GM12878 (cell line): ENCODE data around the gene CCDC187. TPM values are rescaled to one million over a fixed set of nuclear protein-coding genes. Genes with fewer than 3 reads are reported as not detected.
A peak's percentile ranks its signal among the peaks of the same experiment; 100 is the strongest.

Experiments used
- ATAC-seq: fragments of 200-7000 bp; cut with Tn5 transposase; 3 replicates; pipeline ENCODE4 v1.9.1; 2020; ENCODE audit warnings: mild to moderate bottlenecking, moderate library complexity
- BruUV-seq: library from RNA; stranded (reverse); fragments of 400-500 nt; replicated peaks from 2 replicates; lab custom pipeline; 2021; lab: Mats Ljungman, UMichigan
- CTCF ChIA-PET: fragments of 300-600 bp; sonication (Branson Sonifier 250); formaldehyde crosslinking; extraction: SDS; loops from one replicate; lab custom pipeline; 2021; ENCODE audit warnings: inconsistent platforms; lab: Yijun Ruan, JAX
- POLR2A ChIA-PET: fragments of 350-600 bp; formaldehyde crosslinking; extraction: SDS; loops from one replicate; lab custom pipeline; 2021; ENCODE audit warnings: inconsistent platforms; lab: Charles Lee
- RAD21 ChIA-PET: fragments of 300-600 bp; sonication (Branson Sonifier 250); formaldehyde crosslinking; loops from one replicate; lab custom pipeline; 2023; ENCODE audit warnings: antibody characterized with exemption; ENCODE audit not compliant: unreplicated experiment; lab: Charles Lee
- SMC1A ChIA-PET: fragments of 300-600 bp; sonication (Branson Sonifier 250); formaldehyde crosslinking; loops from one replicate; lab custom pipeline; 2023; ENCODE audit not compliant: unreplicated experiment, uncharacterized antibody; lab: Charles Lee
- DNase-seq: peaks from one replicate; pipeline ENCODE4 v3.0.0-alpha.2; 2011; ENCODE audit warnings: low read depth, low spot score
- FAIRE-seq: peaks from 3 replicates; lab custom pipeline; 2011; peaks lifted over from hg19 to GRCh38; lab: Jason Lieb, UNC
- H2AFZ ChIP-seq: 2 replicates; pipeline ENCODE4 v1.6.0; 2011; ENCODE audit warnings: low read depth, low read length, control low read depth; ENCODE audit not compliant: control insufficient read depth
- H3K27ac ChIP-seq: 2 replicates; pipeline ENCODE4 v1.5.1; 2011; ENCODE audit warnings: control low read depth; ENCODE audit not compliant: control insufficient read depth, insufficient read depth
- H3K27me3 ChIP-seq, 2 experiments: replicated peaks in 1 of 2; 2 replicates each; pipeline versions ENCODE4 v1.6.0 to v1.6.1; 2011; ENCODE audit warnings: low read length in 1 of 2; ENCODE audit not compliant: control insufficient read depth in 2 of 2, insufficient read depth in 2 of 2
- H3K36me3 ChIP-seq, 2 experiments: 2 replicates each; pipeline ENCODE4 v1.5.1; 2011; ENCODE audit warnings: low read length in 1 of 2; ENCODE audit not compliant: control insufficient read depth in 2 of 2, insufficient read depth in 2 of 2
- H3K4me1 ChIP-seq: 2 replicates; pipeline ENCODE4 v1.6.1; 2011; ENCODE audit warnings: mild to moderate bottlenecking, low read length, moderate library complexity, mixed read lengths; ENCODE audit not compliant: control insufficient read depth, insufficient read depth
- H3K4me2 ChIP-seq: 2 replicates; pipeline ENCODE4 v1.6.0; 2011; ENCODE audit warnings: control low read depth; ENCODE audit not compliant: control insufficient read depth, insufficient read depth
- H3K4me3 ChIP-seq: fragments of 200-600 bp; sonication (generic); 2 replicates; pipeline ENCODE4 v1.5.1; 2016
- H3K79me2 ChIP-seq: 2 replicates; pipeline ENCODE4 v1.6.0; 2011; ENCODE audit warnings: low read length; ENCODE audit not compliant: control insufficient read depth, insufficient read depth
- H3K9ac ChIP-seq: 2 replicates; pipeline ENCODE4 v1.8.0; 2011; ENCODE audit warnings: low read length, control low read depth, mixed read lengths; ENCODE audit not compliant: control insufficient read depth, insufficient read depth
- H3K9me3 ChIP-seq: replicated peaks from 3 replicates; pipeline ENCODE4 v1.5.1; 2011; ENCODE audit warnings: mild to moderate bottlenecking, low read length; ENCODE audit not compliant: control insufficient read depth, insufficient read depth
- H4K20me1 ChIP-seq: 2 replicates; pipeline ENCODE4 v1.6.0; 2011; ENCODE audit not compliant: control insufficient read depth, insufficient read depth
- E2F4 ChIP-seq: IDR thresholded peaks from 2 replicates; pipeline ENCODE4 v1.6.1; 2012; ENCODE audit warnings: low read depth, low read length, improper control_type of control experiment
- IKZF1 ChIP-seq: fragments of 450-650 bp; conservative IDR thresholded peaks from 2 replicates; pipeline ENCODE4 v1.6.1; 2017; ENCODE audit warnings: antibody characterized with exemption, mild to moderate bottlenecking
- NFIC ChIP-seq: IDR thresholded peaks from 2 replicates; pipeline ENCODE4 v1.6.1; 2012; ENCODE audit warnings: low read depth, mild to moderate bottlenecking, inconsistent platforms, low read length, moderate library complexity
- NR2C2 ChIP-seq: IDR thresholded peaks from 2 replicates; pipeline ENCODE4 v1.6.1; 2011; ENCODE audit warnings: borderline replicate concordance, low read depth; ENCODE audit not compliant: control insufficient read depth, insufficient read length
- PAX5 ChIP-seq: IDR thresholded peaks from 2 replicates; pipeline ENCODE4 v1.6.1; 2011; ENCODE audit warnings: low read depth, low read length, borderline replicate concordance
- RCOR1 ChIP-seq: conservative IDR thresholded peaks from 2 replicates; pipeline ENCODE4 v1.6.1; 2012; ENCODE audit warnings: low read depth, low read length, improper control_type of control experiment
- ZBTB33 ChIP-seq: fragments of 450-650 bp; IDR thresholded peaks from 2 replicates; pipeline ENCODE4 v1.6.1; 2017; ENCODE audit warnings: mild to moderate bottlenecking
- WGBS: methylation state at CpG from one replicate; pipeline ENCODE4 v1.1.6; 2016; ENCODE audit warnings: low lambda C conversion rate; ENCODE audit not compliant: insufficient replicate concordance, insufficient coverage; ENCODE audit errors: missing lambda C conversion rate; 5-methylcytosine and 5-hydroxymethylcytosine counted together
- in situ Hi-C: fragments of 300-500 bp; cut with MboI; formaldehyde crosslinking; loops from 9 replicates; pipeline ENCODE4 v1.14.3; 2018; ENCODE audit warnings: mixed read lengths
- intact Hi-C: fragments of 100-400 bp; cut with micrococcal nuclease; formaldehyde crosslinking; loops from one replicate; pipeline ENCODE4 v1.14.2; 2022; ENCODE audit not compliant: unreplicated experiment
- polyA plus RNA-seq, 11 experiments: library from polyadenylated mRNA; depleted of rRNA in 4 of 11; unstranded in 6 of 11; stranded (reverse) in 5 of 11; fragments of >200 nt; fragmentation: Nextera tagmentation in 4 of 11; fragmentation: Illumina TruSeq in 1 of 11; extraction: Ambion mirVana in 4 of 11; extraction: Trizol in 1 of 11; gene quantifications; 1 replicate in 1 of 11; 2 replicates in 10 of 11; pipeline versions ENCODE4 v1.2.1 to v1.2.3, GENCODE V29; 2011 to 2016; ENCODE audit warnings: inconsistent platforms in 2 of 11, missing spikeins in 2 of 11, low read depth in 1 of 11
- total RNA-seq, 4 experiments: library from RNA; depleted of rRNA in 3 of 4; stranded (reverse); fragments of >200 nt in 3 of 4; fragmentation: Illumina TruSeq in 1 of 4; extraction: Trizol in 1 of 4; gene quantifications; 2 replicates each; pipeline versions ENCODE4 v1.2.1 to v1.2.3, GENCODE V29; 2013 to 2021

CCDC187 gene
- total and polyA plus RNA-seq, 10 of the 15 experiments (the other 5 are each of a cell fraction or from before 2014, with no cell fraction given), result 0.04 to 0.23 (median 0.04) TPM; not detected in 7

GRCh38 chr9:136309101-136309801 lies 5.4 kb upstream of the CCDC187 start:
- ATAC-seq, result peak; percentile 68
- FAIRE-seq, result no peak
- no peak for TF ChIP-seq NFIC
- TF ChIP-seq NR2C2, result no peak
- no peak for TF ChIP-seq E2F4
- no peak for TF ChIP-seq RCOR1
- TF ChIP-seq IKZF1, result 0 out of 2 replicates have a peak, but pooled peaks have one; percentile 31
- TF ChIP-seq PAX5, result peak; percentile 74; the same call in 1 of the 2 replicates
- no peak for TF ChIP-seq ZBTB33
- Histone ChIP-seq H3K4me2 (no peak overlapping the region), H3K36me3 (no peaks in the 10 kb centered on the region), H3K79me2 (no peaks in the 10 kb centered on the region), H3K9ac (no peak overlapping the region), H3K27me3 (no peaks in the 10 kb centered on the region; a peak in 1 of 4 replicates), H3K4me1 (peaks cover 3% of the 10 kb centered on the region), H3K4me3 (no peak overlapping the region), H4K20me1 (no peaks in the 10 kb centered on the region), H2AFZ (no peak overlapping the region), H3K9me3 (no peaks in the 10 kb centered on the region; the same call in 2 of the 3 replicates), H3K27ac (no peak overlapping the region)
- ChIA-PET POLR2A (no interaction called here), RAD21 (no interaction called here), CTCF (no interaction called here), SMC1A (no interaction called here)
- DNase-seq, result peak; percentile 24
- BruUV-seq, result no TSS peak
- WGBS, result 0% methylated on average over 22 of the region's 22 CpGs
- intact Hi-C loops, result no loop called here
- in situ Hi-C loops, result no loop called here
